ENCODE results near the gene PIK3CA. TPM values are rescaled to one million over a fixed set of nuclear protein-coding genes. Genes with fewer than 3 reads are reported as not detected.
"Not testable (repeated sequence)": the region's sequence is repeated elsewhere in the genome, so short reads cannot be mapped to it uniquely, and the experiment has no call there.

The PIK3CA gene
- total RNA-seq, 6 experiments from 2014 or later: 6.5 to 13.1 (median 11.2) TPM

GRCh38 chr3:179234199-179234598 is 86.0 kb downstream of the PIK3CA start:
- no peak overlapping the region for H3K27ac ChIP-seq
- H3K9me3 ChIP-seq: no peaks in the 10 kb centered on the region
- ATAC-seq (no peak), DNase-seq (no peak)
- TF ChIP-seq, protein P1, sequence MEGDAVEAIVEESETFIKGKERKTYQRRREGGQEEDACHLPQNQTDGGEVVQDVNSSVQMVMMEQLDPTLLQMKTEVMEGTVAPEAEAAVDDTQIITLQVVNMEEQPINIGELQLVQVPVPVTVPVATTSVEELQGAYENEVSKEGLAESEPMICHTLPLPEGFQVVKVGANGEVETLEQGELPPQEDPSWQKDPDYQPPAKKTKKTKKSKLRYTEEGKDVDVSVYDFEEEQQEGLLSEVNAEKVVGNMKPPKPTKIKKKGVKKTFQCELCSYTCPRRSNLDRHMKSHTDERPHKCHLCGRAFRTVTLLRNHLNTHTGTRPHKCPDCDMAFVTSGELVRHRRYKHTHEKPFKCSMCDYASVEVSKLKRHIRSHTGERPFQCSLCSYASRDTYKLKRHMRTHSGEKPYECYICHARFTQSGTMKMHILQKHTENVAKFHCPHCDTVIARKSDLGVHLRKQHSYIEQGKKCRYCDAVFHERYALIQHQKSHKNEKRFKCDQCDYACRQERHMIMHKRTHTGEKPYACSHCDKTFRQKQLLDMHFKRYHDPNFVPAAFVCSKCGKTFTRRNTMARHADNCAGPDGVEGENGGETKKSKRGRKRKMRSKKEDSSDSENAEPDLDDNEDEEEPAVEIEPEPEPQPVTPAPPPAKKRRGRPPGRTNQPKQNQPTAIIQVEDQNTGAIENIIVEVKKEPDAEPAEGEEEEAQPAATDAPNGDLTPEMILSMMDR (IDR thresholded peaks at IDR 0.05): no peak
- no peak for TF ChIP-seq POLR2A (IDR thresholded peaks at IDR 0.05)
- intact Hi-C loops (cut with DNase I): no loop called here
- H3K27me3 ChIP-seq: no peaks in the 10 kb centered on the region
- whole genome bisulfite sequencing (ENCODE audit: insufficient coverage, low coverage, low lambda C conversion rate, missing lambda C conversion rate): 85% methylated on average over 4 of the region's 4 CpGs
- H3K4me1 ChIP-seq: no peaks in the 10 kb centered on the region
- no peak overlapping the region for H3K4me3 ChIP-seq
- H3K36me3 ChIP-seq: peaks cover 0 to 17% (median 6%) of the 10 kb centered on the region in 4 donors

- no peak overlapping the region for H3K4me3 ChIP-seq
- H3K27me3 ChIP-seq: no peaks in the 10 kb centered on the region
- no peaks in the 10 kb centered on the region for H3K4me1 ChIP-seq
- intact Hi-C loops (cut with DNase I): no loop called here
- WGBS (ENCODE audit: insufficient coverage, low coverage, low lambda C conversion rate, missing lambda C conversion rate): 75% methylated on average over 1 of the region's 2 CpGs
- H3K9me3 ChIP-seq: no peaks in the 10 kb centered on the region
- no peak overlapping the region for H3K27ac ChIP-seq
- TF ChIP-seq, protein P1 (IDR thresholded peaks at IDR 0.05): no peak
- TF ChIP-seq POLR2A (IDR thresholded peaks at IDR 0.05): no peak
- peaks cover 0 to 8% (median 4%) of the 10 kb centered on the region in 4 donors for H3K36me3 ChIP-seq
- no peak for ATAC-seq
- DNase-seq: no peak
These were observed 88.6 kb downstream of the PIK3CA start for GRCh38 chr3:179236669-179237301.

GRCh38 chr3:179240299-179240698 is 92.1 kb downstream of the PIK3CA start:
- H3K4me3 ChIP-seq; ATAC-seq; H3K9me3 ChIP-seq; H3K36me3 ChIP-seq; H3K27me3 ChIP-seq; DNase-seq; H3K4me1 ChIP-seq; intact Hi-C loops (cut with DNase I); H3K27ac ChIP-seq: not testable (repeated sequence)
- 44% methylated on average over 1 of the region's 1 CpG for WGBS (ENCODE audit: insufficient coverage, low coverage, low lambda C conversion rate, missing lambda C conversion rate)

- H3K27me3 ChIP-seq; H3K4me1 ChIP-seq; intact Hi-C loops (cut with DNase I); DNase-seq; H3K4me3 ChIP-seq; H3K36me3 ChIP-seq; H3K9me3 ChIP-seq; H3K27ac ChIP-seq: not testable (repeated sequence)
- 94% methylated on average over 1 of the region's 2 CpGs for WGBS (ENCODE audit: insufficient coverage, low coverage, low lambda C conversion rate, missing lambda C conversion rate)
- peak in 2 of 4 donors; percentile 50 to 67 for ATAC-seq
These were observed 94.7 kb downstream of the PIK3CA start for GRCh38 chr3:179242859-179243258.

GRCh38 chr3:179244878-179245277 is 96.7 kb downstream of the PIK3CA start:
- Histone ChIP-seq H3K27ac (no peak overlapping the region), H3K4me1 (no peaks in the 10 kb centered on the region), H3K4me3 (no peak overlapping the region), H3K27me3 (no peaks in the 10 kb centered on the region), H3K9me3 (no peaks in the 10 kb centered on the region), H3K36me3 (peaks cover 0 to 2% (median 0%) of the 10 kb centered on the region in 4 donors)
- TF ChIP-seq, protein P1 (IDR thresholded peaks at IDR 0.05): no peak
- TF ChIP-seq POLR2A (IDR thresholded peaks at IDR 0.05): no peak
- intact Hi-C loops (cut with DNase I): no loop called here
- 100% methylated on average over 1 of the region's 1 CpG for WGBS (ENCODE audit: insufficient coverage, low coverage, low lambda C conversion rate, missing lambda C conversion rate)
- ATAC-seq: no peak
- no peak for DNase-seq
